Heart right ventricle (tissue), 16 donors: Measurements from ENCODE around the gene CFAP61. TPM values are rescaled to one million over a fixed set of nuclear protein-coding genes. Genes with fewer than 3 reads are reported as not detected.

Experiments used
- ATAC-seq, 8 donors: fragments of 200-7000 bp; cut with Tn5 transposase; one replicate each; pipeline ENCODE4 v1.9.1; 2020; ENCODE audit warnings: mild to moderate bottlenecking in 8 of 8, moderate library complexity in 8 of 8, moderate number of reproducible peaks in 1 of 8
- DNase-seq, 2 donors: peaks; one replicate each; pipeline ENCODE4 v3.0.0-alpha.2; 2020
- H3K27ac ChIP-seq, 10 donors: fragments of 200-600 bp; sonication (generic) in 2 of 10; one replicate each; pipeline versions ENCODE4 v1.5.0 to v1.8.0; 2020 to 2022; ENCODE audit warnings: mild to moderate bottlenecking in 3 of 10
- H3K27me3 ChIP-seq, 7 donors: fragments of 200-600 bp; one replicate each; pipeline ENCODE4 v1.8.0; 2021 to 2022; ENCODE audit warnings: mild to moderate bottlenecking in 2 of 7
- H3K36me3 ChIP-seq, 9 donors: fragments of 200-600 bp; sonication (generic) in 1 of 9; one replicate each; pipeline versions ENCODE4 v1.5.0 to v1.8.0; 2020 to 2022; ENCODE audit warnings: mild to moderate bottlenecking in 2 of 9
- H3K4me1 ChIP-seq, 9 donors: fragments of 200-600 bp; sonication (generic) in 1 of 9; one replicate each; pipeline versions ENCODE4 v1.5.0 to v1.8.0; 2020 to 2022; ENCODE audit warnings: mild to moderate bottlenecking in 4 of 9
- H3K4me3 ChIP-seq, 10 donors: fragments of 200-600 bp; sonication (generic) in 2 of 10; one replicate each; pipeline versions ENCODE4 v1.5.0 to v1.8.0; 2020 to 2022; ENCODE audit warnings: mild to moderate bottlenecking in 7 of 10, moderate library complexity in 2 of 10
- H3K9me3 ChIP-seq, 11 donors: fragments of 200-600 bp in 10 of 11; sonication (generic) in 2 of 11; one replicate each; pipeline versions ENCODE4 v1.5.0 to v1.8.0; 2013 to 2022; ENCODE audit warnings: mild to moderate bottlenecking in 2 of 11, control low read depth in 1 of 11, moderate library complexity in 1 of 11
- CTCF ChIP-seq, 9 donors: fragments of 200-600 bp; sonication (generic) in 2 of 9; IDR thresholded peaks; one replicate each; pipeline versions ENCODE4 v1.5.0 to v1.8.0; 2021 to 2022; ENCODE audit warnings: antibody characterized with exemption in 9 of 9, mild to moderate bottlenecking in 5 of 9, moderate library complexity in 1 of 9
- WGBS, 2 donors: extraction: QIAGEN DNeasy Blood & Tissue Kit; methylation state at CpG; one replicate each; pipeline ENCODE4 v1.1.7; 2013; ENCODE audit warnings: inconsistent platforms in 1 of 2; 5-methylcytosine and 5-hydroxymethylcytosine counted together
- intact Hi-C, 10 donors: fragments of 100-400 bp; cut with DNase I; formaldehyde crosslinking; loops; one replicate each; pipeline versions ENCODE4 v1.11.1 to v1.14.2; 2022
- polyA plus RNA-seq, 2 donors: library from polyadenylated mRNA; stranded (reverse); fragments of 200-250 nt; gene quantifications; one replicate each; pipeline ENCODE4 v1.2.3, GENCODE V29; 2013
- total RNA-seq, 10 donors: library from RNA; stranded (reverse); fragmentation: NEBNext Ultra II Directional in 3 of 10; extraction: Animal tissue kit (Norgen Biotek cat#: 25700) in 3 of 10; gene quantifications; one replicate each; pipeline versions ENCODE4 v1.2.1 to v1.2.4, GENCODE V29; 2021 to 2023
- donor health status: Arrhythmogenic right ventricular cardiomyopathy.
- donor health status: ischemic (EF 13 %, LVEDD 7.1; RV severe dilation, severe dysfunction).
- donor health status: healthy with polysubstance abuse.
- donor health status: DM: no; HTN: yes; CAD: no.
- donor health status: DM: no; HTN: no; CAD: no.
- donor health status: ischemic (EF 25% LVEDD 6.9; RV normal size, moderate dysfunction).
- donor health status: ischemic (EF 25% LVEDD 5.7; RV mildly dilated, moderate dysfunction).
- donor health status: healthy.
- donor health status: DM: yes; HTN: yes; CAD: no.
- donor health status: Ischemic cardiomyopathy.
- donor health status: ischemic (EF 35%, LVEDD 5.7; RV mildly dilated, moderate dysfunction).
- donor health status: nonischemic (EF 11% LVEDD 7.7; RV severe dilation, severe dysfunction).
- donor health status: DM: yes; HTN: yes; CAD: no.
- donor health status: PGD.
- donor health status: ischemic (EF 29% LVEDD 5.4; RV normal size, mild dysfunction).
- donor health status: nonischemic (EF 23%, LVEDD 6.1; RV moderate dilation, normal function).

Gene CFAP61
- total and polyA plus RNA-seq, 12 donors = 8.2 to 140 (median 60.6) TPM

DNA sequence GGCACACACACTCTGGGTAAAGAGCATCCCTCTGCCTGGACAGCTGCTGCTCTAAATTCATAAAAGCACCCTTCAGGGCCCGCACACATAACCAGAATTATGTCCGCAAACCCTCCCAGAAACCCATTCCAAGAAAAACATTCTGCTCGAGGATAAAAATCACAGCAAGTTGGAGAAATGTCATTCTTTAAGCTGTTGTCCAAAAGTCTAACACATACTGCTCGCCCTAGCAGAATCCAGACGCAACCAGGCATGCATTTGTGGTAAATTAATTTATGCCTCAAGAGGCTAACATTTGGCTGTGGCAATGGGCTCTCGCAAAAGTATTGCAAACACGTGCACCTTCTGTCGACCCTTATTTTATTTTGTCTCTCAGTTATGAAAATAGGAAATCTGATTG lies 199.5 kb downstream of the CFAP61 start:
- no peaks in the 10 kb centered on the region for H3K36me3 ChIP-seq
- intact Hi-C loops = no loop called here
- H3K9me3 ChIP-seq = no peaks in the 10 kb centered on the region
- no peak overlapping the region for H3K4me3 ChIP-seq
- DNase-seq = no peak
- WGBS, 2 donors = 65 to 76% methylated on average over 8 of the region's 8 CpGs
- H3K4me1 ChIP-seq = no peaks in the 10 kb centered on the region
- no peak for ATAC-seq
- no peaks in the 10 kb centered on the region for H3K27me3 ChIP-seq
- no peak overlapping the region for H3K27ac ChIP-seq
- no peak for TF ChIP-seq CTCF (IDR thresholded peaks at IDR 0.05)

GRCh38 chr20:20253039-20253743 lies 200.9 kb downstream of the CFAP61 start:
- no peak for ATAC-seq
- Histone ChIP-seq H3K9me3 (no peaks in the 10 kb centered on the region), H3K36me3 (no peaks in the 10 kb centered on the region), H3K27me3 (no peaks in the 10 kb centered on the region), H3K4me3 (no peak overlapping the region), H3K27ac (no peak overlapping the region), H3K4me1 (no peaks in the 10 kb centered on the region)
- TF ChIP-seq CTCF (IDR thresholded peaks at IDR 0.05) = no peak
- DNase-seq = no peak
- intact Hi-C loops = no loop called here
- WGBS, 2 donors = 74 to 86% methylated on average over 6 of the region's 6 CpGs

GRCh38 chr20:20253744-20254330 lies 201.5 kb downstream of the CFAP61 start:
- 62% methylated on average over 6 of the region's 6 CpGs for WGBS, 2 donors
- no peaks in the 10 kb centered on the region for H3K4me1 ChIP-seq
- DNase-seq (no peak), ATAC-seq (no peak)
- no peaks in the 10 kb centered on the region for H3K9me3 ChIP-seq
- intact Hi-C loops = no loop called here
- no peak overlapping the region for H3K4me3 ChIP-seq
- no peak for TF ChIP-seq CTCF (IDR thresholded peaks at IDR 0.05)
- no peaks in the 10 kb centered on the region for H3K36me3 ChIP-seq
- H3K27ac ChIP-seq = no peak overlapping the region
- H3K27me3 ChIP-seq = no peaks in the 10 kb centered on the region

DNA sequence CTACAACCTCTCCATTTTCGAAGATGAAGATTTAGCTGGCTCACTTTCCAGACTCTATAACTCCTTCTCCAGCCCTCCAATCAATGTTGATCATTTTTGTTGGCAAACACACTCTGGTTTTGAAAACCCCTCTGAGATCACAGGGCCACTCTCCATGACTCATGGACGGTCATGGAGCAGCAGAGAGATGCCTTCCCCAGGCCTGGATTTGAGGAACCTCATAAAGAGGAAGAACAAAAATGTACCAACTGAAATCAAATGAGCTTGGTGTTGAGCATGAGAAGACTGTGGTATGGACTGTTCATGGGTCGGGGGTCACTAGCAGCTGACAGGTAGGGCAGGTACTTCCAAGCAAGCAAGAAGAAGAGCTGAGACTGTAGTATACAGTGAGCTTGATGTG lies 202.8 kb downstream of the CFAP61 start:
- Histone ChIP-seq H3K4me3 (no peak overlapping the region), H3K27ac (peak overlapping the region in 1 of 10 donors; percentile 47), H3K9me3 (no peaks in the 10 kb centered on the region), H3K27me3 (no peaks in the 10 kb centered on the region), H3K4me1 (peaks cover 0 to 4% (median 0%) of the 10 kb centered on the region in 9 donors), H3K36me3 (no peaks in the 10 kb centered on the region)
- intact Hi-C loops = no loop called here
- no peak for TF ChIP-seq CTCF (IDR thresholded peaks at IDR 0.05)
- DNase-seq (no peak), ATAC-seq (peak in 2 of 8 donors; percentile 25 to 61)
- WGBS, 2 donors = 65 to 78% methylated on average over 3 of the region's 3 CpGs
